ENCODE results near the gene PPP2R2B.

PPP2R2B gene

GRCh38 chr5:146778795-146779194, 99.8 kb downstream of the PPP2R2B start:
- no peak for DNase-seq

GRCh38 chr5:146778261-146778660, 100.3 kb downstream of the PPP2R2B start:
- DNase-seq = no peak

GRCh38 chr5:146772881-146773466, 105.6 kb downstream of the PPP2R2B start:
- DNase-seq = no peak

- no peak for DNase-seq
Measured at GRCh38 chr5:146770980-146771379, 107.6 kb downstream of the PPP2R2B start.

- DNase-seq = no peak
Measured at GRCh38 chr5:146770546-146770945, 108.0 kb downstream of the PPP2R2B start.

GRCh38 chr5:146767534-146767933, 111.0 kb downstream of the PPP2R2B start:
- no peak for DNase-seq

- DNase-seq = no peak
Measured at GRCh38 chr5:146766013-146766412, 112.5 kb downstream of the PPP2R2B start.

- peak; percentile 15 to 38 for DNase-seq
Measured at GRCh38 chr5:146765089-146765832, 113.3 kb downstream of the PPP2R2B start.

- DNase-seq = no peak
Measured at GRCh38 chr5:146762830-146763229, 115.7 kb downstream of the PPP2R2B start.

GRCh38 chr5:146761811-146762210, 116.7 kb downstream of the PPP2R2B start:
- no peak for DNase-seq

- DNase-seq = no peak
Measured at GRCh38 chr5:146758938-146759337, 119.6 kb downstream of the PPP2R2B start.

GRCh38 chr5:146758076-146758475, 120.5 kb downstream of the PPP2R2B start:
- DNase-seq = no peak

- DNase-seq = no peak
Measured at GRCh38 chr5:146756546-146756945, 122.0 kb downstream of the PPP2R2B start.

- DNase-seq = no peak
Measured at GRCh38 chr5:146755793-146756192, 122.8 kb downstream of the PPP2R2B start.

- no peak for DNase-seq
Measured at GRCh38 chr5:146754621-146755020, 123.9 kb downstream of the PPP2R2B start.

GRCh38 chr5:146753641-146754040, 124.9 kb downstream of the PPP2R2B start:
- peak in 1 of 2 donors; percentile 25 for DNase-seq

GRCh38 chr5:146751781-146752401, 126.7 kb downstream of the PPP2R2B start:
- peak; percentile 73 for DNase-seq

- DNase-seq = no peak
Measured at GRCh38 chr5:146751054-146751453, 127.5 kb downstream of the PPP2R2B start.

- DNase-seq = no peak
Measured at GRCh38 chr5:146748533-146748932, 130.0 kb downstream of the PPP2R2B start.

GRCh38 chr5:146745931-146746577, 132.5 kb downstream of the PPP2R2B start:
- no peak for DNase-seq

- no peak for DNase-seq
Measured at GRCh38 chr5:146744068-146744745, 134.3 kb downstream of the PPP2R2B start.

GRCh38 chr5:146734936-146735577, 143.5 kb downstream of the PPP2R2B start:
- no peak for DNase-seq

- DNase-seq = no peak
Measured at GRCh38 chr5:146732962-146733361, 145.6 kb downstream of the PPP2R2B start.
